ENCODE results near the gene ACSL5. TPM values are rescaled to one million over a fixed set of nuclear protein-coding genes. Genes with fewer than 3 reads are reported as not detected.

The ACSL5 gene
- total and polyA plus RNA-seq, 2 of the 8 experiments (the other 6 are each of a cell fraction or from before 2014, with no cell fraction given) = not detected

DNA sequence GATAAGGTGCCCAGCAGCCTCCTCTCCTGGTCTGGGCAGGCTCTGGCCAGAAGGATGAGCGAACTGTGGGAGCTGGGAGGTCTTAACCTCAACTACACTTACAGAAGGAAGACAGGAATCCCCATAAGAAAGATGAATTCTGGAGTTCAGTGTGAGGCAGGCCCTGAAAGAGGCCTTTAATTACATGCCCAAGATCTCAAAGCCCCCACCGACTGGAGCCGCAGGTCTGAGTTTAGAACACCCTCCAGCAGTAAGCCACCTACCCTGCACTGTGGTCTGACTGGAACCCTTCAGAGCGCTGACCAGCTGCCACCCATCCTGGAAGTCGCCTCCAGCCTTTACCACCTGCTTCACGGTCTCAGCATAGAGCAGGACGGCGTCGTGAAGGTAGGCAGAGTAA, 28.2 kb upstream of the ACSL5 start:
- H2BK20ac ChIP-seq (ENCODE audit: low read length) = no peak overlapping the region
- H3K9ac ChIP-seq (replicated peaks in 1 of 4; ENCODE audit: extremely low read depth in 1 of 4, low read depth in 3 of 4, low read length in 3 of 4) = no peak overlapping the region
- ChIA-PET CTCF (ENCODE audit: partially characterized antibody) (interaction anchor here (0.6 kb wide), 1 partner anchor 24 kb away, joined by 3 read pairs; no protein-coding TSS in a partner anchor), POLR2A (ENCODE audit: partially characterized antibody) (no interaction called here)
- no peak overlapping the region for H3K4me2 ChIP-seq (ENCODE audit: insufficient read depth in 1 of 2, low read depth in 2 of 2, low read length in 2 of 2)
- H3K23ac ChIP-seq (ENCODE audit: insufficient read length) = no peak overlapping the region
- no peak overlapping the region for H2BK5ac ChIP-seq (ENCODE audit: low read depth, low read length)
- no peaks in the 10 kb centered on the region for H3K79me2 ChIP-seq (ENCODE audit: control insufficient read depth in 1 of 2, insufficient read depth in 2 of 2, low read length in 2 of 2)
- no peaks in the 10 kb centered on the region for H3K79me1 ChIP-seq (ENCODE audit: low read depth, low read length)
- H3K27me3 ChIP-seq (replicated peaks in 1 of 4; ENCODE audit: control insufficient read depth in 3 of 4, extremely low read depth in 1 of 4, insufficient read depth in 3 of 4, low read length in 3 of 4) = no peaks in the 10 kb centered on the region
- 92% methylated on average over 9 of the region's 9 CpGs; no CpG with 5 or more reads in 1 of the 2 experiments for WGBS, 2 experiments (ENCODE audit: extremely low coverage in 1 of 2, insufficient coverage in 1 of 2, insufficient read length in 1 of 2, insufficient replicate concordance in 2 of 2, low coverage in 1 of 2, low lambda C conversion rate in 2 of 2, missing lambda C conversion rate in 1 of 2)
- no peak overlapping the region for H4K91ac ChIP-seq (replicated peaks; ENCODE audit: insufficient read length, low read length)
- no peaks in the 10 kb centered on the region for H3K4me1 ChIP-seq (replicated peaks in 1 of 4; ENCODE audit: control insufficient read depth in 3 of 4, insufficient read depth in 4 of 4, low read length in 3 of 4)
- no peak overlapping the region for H2AK5ac ChIP-seq (ENCODE audit: low read depth, low read length)
- no peak overlapping the region for H3K14ac ChIP-seq (ENCODE audit: insufficient read length)
- TF ChIP-seq EGR1 (IDR thresholded peaks at IDR 0.05; ENCODE audit: borderline replicate concordance, low read depth, low read length) = no peak
- TF ChIP-seq TCF12 (IDR thresholded peaks at IDR 0.05; ENCODE audit: low read depth, low read length) = no peak
- TF ChIP-seq CBX5 (IDR thresholded peaks at IDR 0.05; ENCODE audit: low read depth, low read length) = no peak
- TF ChIP-seq MAFK (IDR thresholded peaks at IDR 0.05; ENCODE audit: low read depth, low read length) = no peak
- TF ChIP-seq KDM1A (IDR thresholded peaks at IDR 0.05; ENCODE audit: borderline replicate concordance, low read length) = no peak
- TF ChIP-seq RBBP5 (IDR thresholded peaks at IDR 0.05; ENCODE audit: borderline replicate concordance, low read depth, low read length) = no peak
- TF ChIP-seq RAD21 (IDR thresholded peaks at IDR 0.05 in 1 of 2, conservative IDR thresholded peaks at IDR 0.05 in 1 of 2; ENCODE audit: low read depth in 2 of 2, low read length in 2 of 2) = no peak
- H4K5ac ChIP-seq (ENCODE audit: insufficient read length, low read depth, low read length) = no peak overlapping the region
- H3K27ac ChIP-seq (ENCODE audit: low read depth, low read length) = no peak overlapping the region
- H3K23me2 ChIP-seq (ENCODE audit: low read depth, low read length) = no peaks in the 10 kb centered on the region
- H4K8ac ChIP-seq (ENCODE audit: extremely low read depth, insufficient read depth, low read length) = no peak overlapping the region
- FAIRE-seq (no peak), DNase-seq (ENCODE audit: low read depth in 1 of 2, low spot score in 2 of 2) (no peak)
- H4K20me1 ChIP-seq (replicated peaks in 1 of 2; ENCODE audit: control insufficient read depth in 1 of 2, insufficient read depth in 2 of 2, low read length in 2 of 2) = no peaks in the 10 kb centered on the region
- H2BK12ac ChIP-seq (ENCODE audit: low read depth, low read length) = no peak overlapping the region
- no peak overlapping the region for H3K4ac ChIP-seq (replicated peaks; ENCODE audit: insufficient read length, low read depth, low read length)
- no peaks in the 10 kb centered on the region for H3K36me3 ChIP-seq (ENCODE audit: control insufficient read depth in 2 of 4, insufficient read depth in 4 of 4, low read length in 3 of 4)
- H3K9me3 ChIP-seq (ENCODE audit: insufficient read depth in 2 of 2, low read depth in 1 of 2, low read length in 1 of 2) = no peaks in the 10 kb centered on the region
- no peak overlapping the region for H2BK15ac ChIP-seq (ENCODE audit: low read length)
- no peak overlapping the region for H3K4me3 ChIP-seq (ENCODE audit: extremely low read depth in 1 of 4, insufficient read depth in 2 of 4, low read depth in 3 of 4, low read length in 4 of 4)
- no peak overlapping the region for H2BK120ac ChIP-seq (replicated peaks; ENCODE audit: low read depth, low read length)
- no peak overlapping the region for H3K18ac ChIP-seq (ENCODE audit: extremely low read depth, low read length)
- no peak overlapping the region for H3K56ac ChIP-seq (replicated peaks; ENCODE audit: insufficient read length, low read depth, low read length)
- no peak overlapping the region for H2AFZ ChIP-seq (ENCODE audit: low read length)
